GM12864 (cell line): ENCODE data around the gene BBS2.

Experiments
- DNase-seq: peaks from one replicate; pipeline ENCODE4 v3.0.0-alpha.2; 2011; ENCODE audit warnings: low read depth
- H3K4me3 ChIP-seq: 2 replicates; pipeline ENCODE4 v1.5.1; 2011; ENCODE audit warnings: mild to moderate bottlenecking, low read depth, low read length, control low read depth
- CTCF ChIP-seq: IDR thresholded peaks from 2 replicates; pipeline ENCODE4 v1.5.1; 2011; ENCODE audit warnings: low read depth, mild to moderate bottlenecking, moderate library complexity, low read length, control low read depth, inconsistent platforms; ENCODE audit errors: missing control alignments

The BBS2 gene

GRCh38 chr16:56451753-56452689 is 67.8 kb downstream of the BBS2 start:
- H3K4me3 ChIP-seq = peak overlapping the region; percentile 70
- no peak for TF ChIP-seq CTCF
- no peak for DNase-seq

- TF ChIP-seq CTCF = no peak
- peak within 1 kb of the TSS; percentile 70 for H3K4me3 ChIP-seq
- peak; percentile 94 for DNase-seq
These were observed 68.7 kb downstream of the BBS2 start, which contains the start of the genes NUDT21 and OGFOD1 for GRCh38 chr16:56450986-56451752. NUDT21 (minus strand) TSS chr16:56451332; CDS start chr16:56451202, 130 bp downstream. OGFOD1 (plus strand) TSS chr16:56451554; CDS start chr16:56451613, 59 bp downstream.

- no peak for DNase-seq
- H3K4me3 ChIP-seq = peak overlapping the region; percentile 70
- TF ChIP-seq CTCF = no peak
These were observed 69.4 kb downstream of the BBS2 start for GRCh38 chr16:56450275-56450985.

- DNase-seq = no peak
- no peak overlapping the region for H3K4me3 ChIP-seq
- no peak for TF ChIP-seq CTCF
These were observed 71.8 kb downstream of the BBS2 start for GRCh38 chr16:56448005-56448404.

GRCh38 chr16:56447286-56447685 is 72.5 kb downstream of the BBS2 start:
- no peak for DNase-seq
- TF ChIP-seq CTCF = no peak
- H3K4me3 ChIP-seq = no peak overlapping the region

GRCh38 chr16:56438038-56438437 is 81.8 kb downstream of the BBS2 start:
- DNase-seq = no peak
- no peak for TF ChIP-seq CTCF
- H3K4me3 ChIP-seq = no peak overlapping the region
